ENCODE data around the gene PIGC.

DNA sequence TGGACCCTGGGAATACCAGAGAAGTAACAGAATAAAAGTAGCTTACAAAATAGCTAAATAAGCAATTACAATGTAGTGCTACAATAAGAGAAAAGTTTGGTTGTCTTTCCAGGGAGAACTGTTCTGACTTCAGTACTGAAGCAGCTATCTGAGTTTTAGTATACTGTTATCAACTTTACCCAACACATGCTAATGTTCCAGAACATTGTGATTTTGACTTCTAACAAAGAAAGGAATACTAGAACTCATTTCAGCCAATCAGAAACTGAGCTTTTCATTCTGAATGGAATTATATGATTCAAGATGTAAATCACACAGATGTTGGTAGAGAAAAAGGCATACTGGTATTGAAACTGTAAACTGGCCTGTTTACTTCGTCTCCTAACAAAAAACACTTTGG, 23.5 kb downstream of the PIGC start, which contains the start of gene C1orf105:
- TF ChIP-seq POLR2AphosphoS5 (IDR thresholded peaks at IDR 0.05) (no peak), CTCF (IDR thresholded peaks at IDR 0.05) (no peak), POLR2A (IDR thresholded peaks at IDR 0.05) (no peak)

Measured in breast epithelium (tissue), 3 donors.